K562 (cell line): ENCODE measurements around the gene CCDC148. TPM values are rescaled to one million over a fixed set of nuclear protein-coding genes. Genes with fewer than 3 reads are reported as not detected.

ENCODE experiments used
- ATAC-seq: fragments of 200-7000 bp; cut with Tn5 transposase; 3 replicates; pipeline ENCODE4 v1.9.1; 2020; ENCODE audit warnings: moderate library complexity
- BruUV-seq: library from RNA; stranded (reverse); fragments of 400-500 nt; replicated peaks from 2 replicates; lab custom pipeline; 2021; lab: Mats Ljungman, UMichigan
- CTCF ChIA-PET: fragments of 300-600 bp; formaldehyde crosslinking; extraction: SDS; loops from one replicate; lab custom pipeline; 2021; ENCODE audit warnings: low intra/inter-chr PET ratio; lab: Yijun Ruan, JAX
- POLR2A ChIA-PET: fragments of 300-600, 350-650 bp; sonication (Branson Sonifier 250); formaldehyde crosslinking; extraction: SDS; loops from one replicate; lab custom pipeline; 2021; ENCODE audit warnings: antibody characterized with exemption, inconsistent platforms; lab: Yijun Ruan, JAX
- DNase-seq, 4 experiments: peaks; one replicate each; pipeline versions ENCODE4 v3.0.0 to v3.0.0-alpha.2; 2011 to 2018; ENCODE audit warnings: low spot score in 3 of 4, mixed read lengths in 3 of 4; ENCODE audit errors: extremely low read depth in 1 of 4
- FAIRE-seq: peaks from 2 replicates; lab custom pipeline; 2011; peaks lifted over from hg19 to GRCh38; lab: Jason Lieb, UNC
- H2AFZ ChIP-seq: 2 replicates; pipeline ENCODE4 v1.6.0; 2011; ENCODE audit warnings: low read depth, low read length, control low read depth, inconsistent platforms
- H3K27ac ChIP-seq: fragments of 200-600 bp; 3 replicates; pipeline ENCODE4 v1.8.0; 2011; ENCODE audit warnings: low read depth, mild to moderate bottlenecking, control low read depth, inconsistent platforms, low read length, moderate library complexity, mixed read lengths; ENCODE audit errors: extremely low read depth
- H3K27me3 ChIP-seq, 2 experiments: fragments of 300-600 bp in 1 of 2; 2 replicates in 1 of 2; 3 replicates in 1 of 2; pipeline versions ENCODE4 v1.6.0 to v1.8.0; 2011; ENCODE audit warnings: inconsistent platforms in 2 of 2, low read length in 2 of 2, mild to moderate bottlenecking in 1 of 2, mixed read lengths in 1 of 2, moderate library complexity in 1 of 2; ENCODE audit not compliant: control insufficient read depth in 2 of 2, insufficient read depth in 2 of 2
- H3K36me3 ChIP-seq: fragments of 300-600 bp; 3 replicates; pipeline ENCODE4 v1.8.0; 2011; ENCODE audit warnings: mild to moderate bottlenecking, low read length, inconsistent platforms; ENCODE audit not compliant: control insufficient read depth, insufficient read depth
- H3K4me1 ChIP-seq, 2 experiments: fragments of 200-600 bp in 1 of 2; replicated peaks in 1 of 2; 2 replicates in 1 of 2; 3 replicates in 1 of 2; pipeline versions ENCODE4 v1.5.1 to v1.8.0; 2011; ENCODE audit warnings: inconsistent platforms in 2 of 2, low read length in 2 of 2, mild to moderate bottlenecking in 1 of 2, mixed read lengths in 1 of 2, moderate library complexity in 1 of 2; ENCODE audit not compliant: control insufficient read depth in 2 of 2, insufficient read depth in 2 of 2
- H3K4me2 ChIP-seq: 2 replicates; pipeline ENCODE4 v1.6.1; 2011; ENCODE audit warnings: low read length, control low read depth, inconsistent platforms, mixed read lengths; ENCODE audit not compliant: insufficient read depth
- H3K4me3 ChIP-seq: fragments of 200-600 bp; sonication (generic), shearing (Covaris generic); 2 replicates; pipeline ENCODE4 v1.5.1; 2016; ENCODE audit warnings: control low read depth, inconsistent platforms
- H3K79me2 ChIP-seq: fragments of 200-600 bp; 3 replicates; pipeline ENCODE4 v1.8.0; 2011; ENCODE audit warnings: low read length, inconsistent platforms; ENCODE audit not compliant: control insufficient read depth, insufficient read depth
- H3K9ac ChIP-seq, 2 experiments: 2 replicates each; pipeline versions ENCODE4 v1.6.0 to v1.6.1; 2011; ENCODE audit warnings: low read depth in 2 of 2, low read length in 2 of 2, control low read depth in 1 of 2, inconsistent platforms in 1 of 2, mild to moderate bottlenecking in 1 of 2, mixed read lengths in 1 of 2; ENCODE audit not compliant: insufficient read depth in 1 of 2
- H3K9me1 ChIP-seq: one replicate; pipeline ENCODE4 v1.6.0; 2011; ENCODE audit warnings: inconsistent platforms, mild to moderate bottlenecking, low read length, moderate library complexity; ENCODE audit not compliant: control insufficient read depth, insufficient read depth
- H3K9me3 ChIP-seq: replicated peaks from 2 replicates; pipeline ENCODE4 v1.5.1; 2011; ENCODE audit warnings: low read depth, low read length, inconsistent platforms; ENCODE audit not compliant: control insufficient read depth, insufficient read depth
- H4K20me1 ChIP-seq: replicated peaks from 2 replicates; pipeline ENCODE4 v1.6.1; 2011; ENCODE audit warnings: low read length, inconsistent platforms, mixed read lengths; ENCODE audit not compliant: control insufficient read depth, insufficient read depth
- CBX1 ChIP-seq: sonication (generic); IDR thresholded peaks from 2 replicates; pipeline ENCODE4 v1.6.1; 2016; ENCODE audit warnings: antibody characterized with exemption, low read depth, mild to moderate bottlenecking
- FOXA3 ChIP-seq, 2 experiments: fragments of 450-650 bp in 1 of 2; sonication (generic) in 1 of 2; formaldehyde crosslinking; IDR thresholded peaks in 1 of 2; conservative IDR thresholded peaks in 1 of 2; 2 replicates each; pipeline versions ENCODE4 v1.4.0 to v1.8.0; 2020 to 2022; ENCODE audit warnings: mild to moderate bottlenecking in 2 of 2, missing genetic modification reagents in 1 of 2
- HDAC2 ChIP-seq: fragments of 450-650 bp; IDR thresholded peaks from 2 replicates; pipeline ENCODE4 v1.6.1; 2016; ENCODE audit warnings: mild to moderate bottlenecking
- HSF4 ChIP-seq: fragments of 250-450 bp; sonication (Bioruptor Pico); IDR thresholded peaks from 2 replicates; pipeline ENCODE4 v2.1.2; 2022; ENCODE audit warnings: mild to moderate bottlenecking, moderate library complexity, borderline replicate concordance
- ILF3 ChIP-seq: fragments of 450-650 bp; IDR thresholded peaks from 2 replicates; pipeline ENCODE4 v1.6.1; 2018; ENCODE audit warnings: antibody characterized with exemption, mild to moderate bottlenecking, moderate library complexity, borderline replicate concordance
- LEF1 ChIP-seq: fragments of 450-650 bp; IDR thresholded peaks from 2 replicates; pipeline ENCODE4 v1.6.1; 2016; ENCODE audit warnings: mild to moderate bottlenecking
- MXI1 ChIP-seq: IDR thresholded peaks from 2 replicates; pipeline ENCODE4 v1.6.1; 2011; ENCODE audit warnings: low read depth, mild to moderate bottlenecking, improper control_type of control experiment, low read length
- NFIC ChIP-seq: fragments of 450-650 bp; IDR thresholded peaks from 2 replicates; pipeline ENCODE4 v1.6.1; 2017; ENCODE audit warnings: mild to moderate bottlenecking, inconsistent platforms
- SIN3B ChIP-seq: fragments of 450-650 bp; IDR thresholded peaks from 2 replicates; pipeline ENCODE4 v1.6.1; 2017; ENCODE audit warnings: low read depth, mild to moderate bottlenecking, moderate library complexity
- SMAD3 ChIP-seq: fragments of 450-650 bp; formaldehyde crosslinking; conservative IDR thresholded peaks from 2 replicates; pipeline ENCODE4 v1.4.0; 2020; ENCODE audit warnings: mild to moderate bottlenecking
- SP1 ChIP-seq: sonication (generic); formaldehyde crosslinking; IDR thresholded peaks from 2 replicates; pipeline ENCODE4 v1.8.1; 2022; ENCODE audit warnings: mild to moderate bottlenecking, missing genetic modification reagents
- ZNF41 ChIP-seq: fragments of 250-450 bp; sonication (Bioruptor Pico); conservative IDR thresholded peaks from 2 replicates; pipeline ENCODE4 v1.4.0; 2020; ENCODE audit warnings: mild to moderate bottlenecking
- WGBS: fragments of 100-300 bp; shearing (Covaris generic); methylation state at CpG from one replicate; pipeline ENCODE4 v1.1.6; 2016; ENCODE audit warnings: low coverage, mixed read lengths; ENCODE audit not compliant: insufficient coverage; ENCODE audit errors: missing lambda C conversion rate; 5-methylcytosine and 5-hydroxymethylcytosine counted together
- in situ Hi-C: fragments of 300-500 bp; cut with MboI; formaldehyde crosslinking; loops from 4 replicates; pipeline ENCODE4 v1.15.0; 2018; ENCODE audit warnings: inconsistent platforms, mixed read lengths
- intact Hi-C: fragments of 100-400 bp; cut with micrococcal nuclease; formaldehyde crosslinking; loops from 2 replicates; pipeline ENCODE4 v1.14.2; 2022
- polyA plus RNA-seq, 8 experiments: library from polyadenylated mRNA; depleted of rRNA in 4 of 8; stranded (reverse) in 5 of 8; unstranded in 3 of 8; fragments of >200 nt; fragmentation: Nextera tagmentation in 2 of 8; fragmentation: Illumina TruSeq in 1 of 8; extraction: Ambion mirVana in 2 of 8; extraction: Trizol in 1 of 8; gene quantifications; 2 replicates each; pipeline versions ENCODE4 v1.2.1 to v1.2.3, GENCODE V29; 2011 to 2014; ENCODE audit warnings: inconsistent platforms in 1 of 8, missing spikeins in 1 of 8
- total RNA-seq, 7 experiments: library from RNA; depleted of rRNA in 6 of 7; stranded (reverse); fragments of >200 nt in 6 of 7; fragmentation: Illumina TruSeq in 2 of 7; extraction: Trizol in 2 of 7; gene quantifications; 2 replicates each; pipeline versions ENCODE4 v1.2.1 to v1.2.3, GENCODE V29; 2011 to 2021; ENCODE audit warnings: low replicate concordance in 1 of 7
- TF ChIP-seq, protein P1 (sequence below): fragments of 450-650 bp; conservative IDR thresholded peaks from 2 replicates; pipeline ENCODE4 v1.6.1; 2016; ENCODE audit warnings: missing genetic modification characterization, low read depth, mild to moderate bottlenecking, missing compliant biosample characterization, moderate library complexity
- TF ChIP-seq, protein P2 (sequence below): fragments of 450-650 bp; formaldehyde crosslinking; IDR thresholded peaks from 2 replicates; pipeline ENCODE4 v1.4.0; 2022; ENCODE audit warnings: mild to moderate bottlenecking, moderate library complexity

The CCDC148 gene
- total and polyA plus RNA-seq, 9 of the 15 experiments (the other 6 are each of a cell fraction or from before 2014, with no cell fraction given): 0.10 to 1.4 (median 0.65) TPM

DNA sequence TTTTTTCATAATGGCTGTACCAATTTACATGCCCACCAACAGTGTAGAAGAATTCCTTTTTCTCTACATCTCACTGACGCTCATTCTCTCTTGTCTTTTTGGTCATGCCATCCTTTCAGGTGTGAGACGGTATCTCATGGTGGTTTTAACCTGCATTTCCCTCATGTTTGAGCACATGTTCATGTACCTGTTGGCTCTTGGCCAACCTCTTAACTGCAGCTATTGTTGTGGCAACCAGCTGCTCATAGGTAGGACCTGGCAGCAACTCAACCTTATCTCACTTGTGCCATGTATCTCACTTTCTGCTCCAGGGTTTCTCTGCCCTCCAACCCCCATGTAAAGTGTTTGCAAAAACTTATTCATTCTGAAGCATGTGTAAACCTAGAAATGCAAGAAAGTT, 187.4 kb downstream of the CCDC148 start:
- H3K27me3 ChIP-seq: no peaks in the 10 kb centered on the region
- no peak overlapping the region for H3K27ac ChIP-seq
- H3K9ac ChIP-seq: no peak overlapping the region
- DNase-seq: no peak
- H3K4me3 ChIP-seq: no peak overlapping the region
- no peaks in the 10 kb centered on the region for H3K9me1 ChIP-seq
- no peaks in the 10 kb centered on the region for H4K20me1 ChIP-seq
- CTCF ChIA-PET: no interaction called here
- H3K79me2 ChIP-seq: no peaks in the 10 kb centered on the region
- no peaks in the 10 kb centered on the region for H3K4me1 ChIP-seq
- intact Hi-C loops: no loop called here
- in situ Hi-C loops: no loop called here
- H3K4me2 ChIP-seq: no peak overlapping the region
- no peak for FAIRE-seq
- POLR2A ChIA-PET: no interaction called here
- no peak for ATAC-seq
- no peak overlapping the region for H2AFZ ChIP-seq
- no peaks in the 10 kb centered on the region for H3K36me3 ChIP-seq
- TF ChIP-seq NFIC (peak; percentile 51), ZNF41 (CRISPR knock-in tag) (no peak)
- TF ChIP-seq, all 486 proteins: peak for 1
- no TSS peak for BruUV-seq
- WGBS: 12% methylated on average over 2 of the region's 2 CpGs
- H3K9me3 ChIP-seq: no peaks in the 10 kb centered on the region

GRCh38 chr2:158266111-158266510, 190.4 kb downstream of the CCDC148 start:
- H3K9ac ChIP-seq: no peak overlapping the region
- BruUV-seq: no TSS peak
- ChIA-PET CTCF (no interaction called here), POLR2A (no interaction called here)
- H3K9me3 ChIP-seq: no peaks in the 10 kb centered on the region
- H3K4me3 ChIP-seq: no peak overlapping the region
- TF ChIP-seq, protein P1, sequence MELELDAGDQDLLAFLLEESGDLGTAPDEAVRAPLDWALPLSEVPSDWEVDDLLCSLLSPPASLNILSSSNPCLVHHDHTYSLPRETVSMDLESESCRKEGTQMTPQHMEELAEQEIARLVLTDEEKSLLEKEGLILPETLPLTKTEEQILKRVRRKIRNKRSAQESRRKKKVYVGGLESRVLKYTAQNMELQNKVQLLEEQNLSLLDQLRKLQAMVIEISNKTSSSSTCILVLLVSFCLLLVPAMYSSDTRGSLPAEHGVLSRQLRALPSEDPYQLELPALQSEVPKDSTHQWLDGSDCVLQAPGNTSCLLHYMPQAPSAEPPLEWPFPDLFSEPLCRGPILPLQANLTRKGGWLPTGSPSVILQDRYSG (tag): no peak
- TF ChIP-seq, protein P2, sequence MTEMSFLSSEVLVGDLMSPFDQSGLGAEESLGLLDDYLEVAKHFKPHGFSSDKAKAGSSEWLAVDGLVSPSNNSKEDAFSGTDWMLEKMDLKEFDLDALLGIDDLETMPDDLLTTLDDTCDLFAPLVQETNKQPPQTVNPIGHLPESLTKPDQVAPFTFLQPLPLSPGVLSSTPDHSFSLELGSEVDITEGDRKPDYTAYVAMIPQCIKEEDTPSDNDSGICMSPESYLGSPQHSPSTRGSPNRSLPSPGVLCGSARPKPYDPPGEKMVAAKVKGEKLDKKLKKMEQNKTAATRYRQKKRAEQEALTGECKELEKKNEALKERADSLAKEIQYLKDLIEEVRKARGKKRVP: no peak
- no peak for TF ChIP-seq ILF3
- TF ChIP-seq SMAD3 (CRISPR knock-in tag): no peak
- TF ChIP-seq MXI1: no peak
- TF ChIP-seq SP1 (CRISPR knock-in tag): no peak
- TF ChIP-seq HDAC2: no peak
- no peak for TF ChIP-seq CBX1
- no peak for TF ChIP-seq LEF1
- no peak for TF ChIP-seq HSF4 (CRISPR knock-in tag)
- no peak for TF ChIP-seq FOXA3 (CRISPR knock-in tag; conservative IDR thresholded peaks at IDR 0.05 in 1 of 2, IDR thresholded peaks at IDR 0.05 in 1 of 2)
- no peak for TF ChIP-seq SIN3B
- no peak for DNase-seq
- H3K27me3 ChIP-seq: no peaks in the 10 kb centered on the region
- FAIRE-seq: no peak
- 38% methylated on average over 2 of the region's 2 CpGs for whole genome bisulfite sequencing
- ATAC-seq: no peak
- H3K79me2 ChIP-seq: no peaks in the 10 kb centered on the region
- H2AFZ ChIP-seq: no peak overlapping the region; the same call in 1 of the 2 replicates
- H3K9me1 ChIP-seq: no peaks in the 10 kb centered on the region
- H3K4me1 ChIP-seq: no peaks in the 10 kb centered on the region
- H3K4me2 ChIP-seq: no peak overlapping the region
- H4K20me1 ChIP-seq: no peaks in the 10 kb centered on the region
- intact Hi-C loops (no loop called here), in situ Hi-C loops (no loop called here)
- H3K27ac ChIP-seq: no peak overlapping the region
- H3K36me3 ChIP-seq: no peaks in the 10 kb centered on the region
